Bronchial epithelial cell (primary cell): ENCODE results near the gene SCP2. TPM values are rescaled to one million over a fixed set of nuclear protein-coding genes. Genes with fewer than 3 reads are reported as not detected.

ENCODE experiments used
- DNase-seq: peaks from one replicate; pipeline ENCODE4 v3.0.0-alpha.2; 2010; ENCODE audit warnings: low read depth
- FAIRE-seq: peaks from 2 replicates; lab custom pipeline; 2011; peaks lifted over from hg19 to GRCh38; lab: Jason Lieb, UNC
- H3K27me3 ChIP-seq: 2 replicates; pipeline ENCODE4 v1.5.1; 2011; ENCODE audit warnings: low read length; ENCODE audit not compliant: control insufficient read depth, insufficient read depth
- H3K36me3 ChIP-seq: 2 replicates; pipeline ENCODE4 v1.5.1; 2011; ENCODE audit warnings: low read length; ENCODE audit not compliant: control insufficient read depth, insufficient read depth
- H3K4me3 ChIP-seq: 2 replicates; pipeline ENCODE4 v1.5.1; 2011; ENCODE audit warnings: mild to moderate bottlenecking, low read depth, low read length, control low read depth
- CTCF ChIP-seq: IDR thresholded peaks from 2 replicates; pipeline ENCODE4 v1.5.1; 2011; ENCODE audit warnings: mild to moderate bottlenecking, moderate library complexity, low read length, control low read depth, inconsistent platforms; ENCODE audit not compliant: insufficient read depth, severe bottlenecking
- total RNA-seq: library from RNA; depleted of rRNA; stranded (reverse); fragments of >200 nt; gene quantifications from 2 replicates; pipeline ENCODE4 v1.2.1, GENCODE V29; 2014

The SCP2 gene
- total RNA-seq, 1 donor from 2014 or later, result 65.8 TPM

GRCh38 chr1:53023546-53023945 lies 96.5 kb downstream of the SCP2 start:
- H3K4me3 ChIP-seq, result no peak overlapping the region
- DNase-seq, result no peak
- no peaks in the 10 kb centered on the region for H3K27me3 ChIP-seq
- H3K36me3 ChIP-seq, result no peaks in the 10 kb centered on the region
- FAIRE-seq, result no peak
- no peak for TF ChIP-seq CTCF

- FAIRE-seq (no peak), DNase-seq (no peak)
- Histone ChIP-seq H3K4me3 (no peak overlapping the region), H3K36me3 (no peaks in the 10 kb centered on the region), H3K27me3 (no peaks in the 10 kb centered on the region)
- TF ChIP-seq CTCF, result no peak
Measured at GRCh38 chr1:53024117-53024516, 97.0 kb downstream of the SCP2 start.

GRCh38 chr1:53025034-53025768 lies 98.1 kb downstream of the SCP2 start:
- H3K27me3 ChIP-seq, result no peaks in the 10 kb centered on the region
- DNase-seq (peak; percentile 39), FAIRE-seq (no peak)
- no peak for TF ChIP-seq CTCF
- H3K36me3 ChIP-seq, result no peaks in the 10 kb centered on the region
- H3K4me3 ChIP-seq, result no peak overlapping the region

GRCh38 chr1:53025769-53026112 lies 98.7 kb downstream of the SCP2 start:
- H3K36me3 ChIP-seq, result no peaks in the 10 kb centered on the region
- no peak for TF ChIP-seq CTCF
- FAIRE-seq (no peak), DNase-seq (no peak)
- H3K4me3 ChIP-seq, result no peak overlapping the region
- H3K27me3 ChIP-seq, result no peaks in the 10 kb centered on the region

- H3K4me3 ChIP-seq, result no peak overlapping the region
- H3K27me3 ChIP-seq, result no peaks in the 10 kb centered on the region
- TF ChIP-seq CTCF, result no peak
- no peaks in the 10 kb centered on the region for H3K36me3 ChIP-seq
- FAIRE-seq, result no peak
- no peak for DNase-seq
Measured at GRCh38 chr1:53026254-53026653, 99.2 kb downstream of the SCP2 start.

- DNase-seq (peak; percentile 92), FAIRE-seq (peak; percentile 13)
- H3K4me3 ChIP-seq, result no peak overlapping the region
- no peak for TF ChIP-seq CTCF
- H3K36me3 ChIP-seq, result no peaks in the 10 kb centered on the region
- no peaks in the 10 kb centered on the region for H3K27me3 ChIP-seq
Measured at GRCh38 chr1:53031732-53032131, 104.7 kb downstream of the SCP2 start.
